AG04450 (cell line): ENCODE measurements around the gene FAM13A. TPM values are rescaled to one million over a fixed set of nuclear protein-coding genes. Genes with fewer than 3 reads are reported as not detected.

Experiments used
- CTCF ChIA-PET: fragments of 300-600, 350-600 bp; formaldehyde crosslinking; extraction: SDS; loops from one replicate; lab custom pipeline; 2022; ENCODE audit warnings: antibody characterized with exemption, inconsistent platforms; lab: Charles Lee
- POLR2A ChIA-PET: fragments of 350-600 bp; formaldehyde crosslinking; extraction: SDS; loops from one replicate; lab custom pipeline; 2021; ENCODE audit warnings: antibody characterized with exemption, inconsistent platforms; lab: Yijun Ruan, JAX
- DNase-seq: peaks from one replicate; pipeline ENCODE4 v3.0.0-alpha.2; 2011; ENCODE audit warnings: low read depth, low spot score
- H3K27ac ChIP-seq: one replicate; pipeline ENCODE4 v1.5.1; 2012; ENCODE audit warnings: low read depth, low read length, control low read depth
- H3K27me3 ChIP-seq: one replicate; pipeline ENCODE4 v1.6.0; 2012; ENCODE audit warnings: low read length; ENCODE audit not compliant: control insufficient read depth, insufficient read depth
- H3K4me3 ChIP-seq: 2 replicates; pipeline ENCODE4 v1.5.1; 2011; ENCODE audit warnings: mild to moderate bottlenecking, low read depth, low read length, control low read depth
- H3K9me3 ChIP-seq: 2 replicates; pipeline ENCODE4 v1.5.1; 2012; ENCODE audit warnings: low read length; ENCODE audit not compliant: control insufficient read depth, insufficient read depth
- polyA plus RNA-seq: library from polyadenylated mRNA; depleted of rRNA; stranded (reverse); fragments of >200 nt; gene quantifications from 2 replicates; pipeline ENCODE4 v1.2.3, GENCODE V29; 2011
- TF ChIP-seq, protein P1 (sequence below): IDR thresholded peaks from 2 replicates; pipeline ENCODE4 v1.5.1; 2011; ENCODE audit warnings: low read depth, low read length, control low read depth, inconsistent platforms

FAM13A gene
- polyA plus RNA-seq, 1 experiment: 27.6 TPM

DNA sequence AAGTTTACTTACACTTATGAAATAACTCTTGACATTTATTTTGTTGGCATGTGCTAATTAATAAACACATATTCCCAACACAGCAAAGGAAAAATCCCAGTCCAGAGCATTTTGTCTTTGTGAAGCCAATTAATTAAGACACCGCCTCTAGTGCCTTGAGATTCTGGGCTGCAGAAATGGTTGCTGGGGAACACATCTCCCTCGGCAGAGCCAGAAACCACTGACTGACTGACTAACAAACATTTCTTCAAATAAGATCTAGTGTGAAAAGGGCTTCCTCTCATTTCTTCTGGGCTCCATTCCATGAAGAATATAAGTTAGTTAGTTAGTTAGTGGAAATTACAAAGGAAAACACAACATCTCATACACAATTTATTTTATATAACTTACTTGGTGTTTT is 331.0 kb downstream of the FAM13A start:
- TF ChIP-seq, protein P1, sequence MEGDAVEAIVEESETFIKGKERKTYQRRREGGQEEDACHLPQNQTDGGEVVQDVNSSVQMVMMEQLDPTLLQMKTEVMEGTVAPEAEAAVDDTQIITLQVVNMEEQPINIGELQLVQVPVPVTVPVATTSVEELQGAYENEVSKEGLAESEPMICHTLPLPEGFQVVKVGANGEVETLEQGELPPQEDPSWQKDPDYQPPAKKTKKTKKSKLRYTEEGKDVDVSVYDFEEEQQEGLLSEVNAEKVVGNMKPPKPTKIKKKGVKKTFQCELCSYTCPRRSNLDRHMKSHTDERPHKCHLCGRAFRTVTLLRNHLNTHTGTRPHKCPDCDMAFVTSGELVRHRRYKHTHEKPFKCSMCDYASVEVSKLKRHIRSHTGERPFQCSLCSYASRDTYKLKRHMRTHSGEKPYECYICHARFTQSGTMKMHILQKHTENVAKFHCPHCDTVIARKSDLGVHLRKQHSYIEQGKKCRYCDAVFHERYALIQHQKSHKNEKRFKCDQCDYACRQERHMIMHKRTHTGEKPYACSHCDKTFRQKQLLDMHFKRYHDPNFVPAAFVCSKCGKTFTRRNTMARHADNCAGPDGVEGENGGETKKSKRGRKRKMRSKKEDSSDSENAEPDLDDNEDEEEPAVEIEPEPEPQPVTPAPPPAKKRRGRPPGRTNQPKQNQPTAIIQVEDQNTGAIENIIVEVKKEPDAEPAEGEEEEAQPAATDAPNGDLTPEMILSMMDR: no peak
- Histone ChIP-seq H3K4me3 (no peak overlapping the region), H3K27me3 (no peaks in the 10 kb centered on the region), H3K27ac (no peak overlapping the region), H3K9me3 (no peaks in the 10 kb centered on the region)
- POLR2A ChIA-PET: no interaction called here
- DNase-seq: no peak
- CTCF ChIA-PET: interaction anchor here (1.0 to 2.0 kb wide), 2 partner anchors 19 to 23 kb away, joined by 4 to 9 read pairs; no protein-coding TSS in a partner anchor

DNA sequence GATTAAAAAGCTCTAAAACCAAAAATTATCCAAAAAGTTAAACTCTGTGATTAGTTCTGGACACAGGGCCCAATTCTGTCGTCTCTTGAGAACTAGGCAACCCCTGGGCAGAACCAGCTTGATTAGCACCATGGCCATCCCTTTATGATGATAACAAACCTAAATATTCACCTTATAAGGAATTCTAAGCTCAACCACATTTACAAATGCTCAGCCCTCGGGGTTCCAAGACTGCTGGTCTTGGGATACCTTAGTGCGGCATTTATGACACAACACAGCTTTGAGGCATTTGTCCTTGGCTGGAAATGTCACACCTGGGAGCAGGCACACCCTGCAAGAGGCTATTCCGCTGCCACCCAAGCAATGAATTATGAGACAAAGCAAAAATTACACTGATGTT is 331.8 kb downstream of the FAM13A start:
- H3K27me3 ChIP-seq: no peaks in the 10 kb centered on the region
- CTCF ChIA-PET: interaction anchor here (0.7 to 2.0 kb wide), 2 partner anchors 19 to 299 kb away, joined by 3 to 9 read pairs; no protein-coding TSS in a partner anchor

DNA sequence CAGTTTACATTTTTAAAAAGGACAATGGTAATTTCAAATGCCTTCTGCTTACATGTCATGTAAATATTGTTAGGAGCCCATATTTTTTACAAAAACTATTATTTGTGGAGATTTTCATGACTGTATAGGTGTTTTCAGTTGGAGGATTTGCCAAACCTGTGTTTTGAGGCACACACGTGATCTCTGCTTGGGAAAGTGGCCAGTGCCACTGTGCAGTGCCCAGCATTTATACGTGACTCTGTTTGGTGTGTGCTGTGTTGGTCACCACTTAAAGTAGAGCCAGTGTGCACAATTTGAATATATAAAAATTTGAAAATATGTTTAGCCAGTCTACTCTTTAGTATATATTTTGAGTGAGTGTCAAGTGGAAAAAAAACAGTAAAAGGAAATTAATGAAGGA is 332.6 kb downstream of the FAM13A start:
- H3K27me3 ChIP-seq: no peaks in the 10 kb centered on the region
- no peak for DNase-seq
- H3K9me3 ChIP-seq: no peaks in the 10 kb centered on the region
- no peak overlapping the region for H3K4me3 ChIP-seq
- CTCF ChIA-PET: no interaction called here
- TF ChIP-seq, protein P1: no peak
- POLR2A ChIA-PET: no interaction called here
- H3K27ac ChIP-seq: no peak overlapping the region

More for the DNA sequence above, 331.8 kb downstream of the FAM13A start:
- TF ChIP-seq, protein P1: no peak
- no peaks in the 10 kb centered on the region for H3K9me3 ChIP-seq
- no peak overlapping the region for H3K27ac ChIP-seq
- POLR2A ChIA-PET: no interaction called here
- no peak for DNase-seq
- H3K4me3 ChIP-seq: no peak overlapping the region

DNA sequence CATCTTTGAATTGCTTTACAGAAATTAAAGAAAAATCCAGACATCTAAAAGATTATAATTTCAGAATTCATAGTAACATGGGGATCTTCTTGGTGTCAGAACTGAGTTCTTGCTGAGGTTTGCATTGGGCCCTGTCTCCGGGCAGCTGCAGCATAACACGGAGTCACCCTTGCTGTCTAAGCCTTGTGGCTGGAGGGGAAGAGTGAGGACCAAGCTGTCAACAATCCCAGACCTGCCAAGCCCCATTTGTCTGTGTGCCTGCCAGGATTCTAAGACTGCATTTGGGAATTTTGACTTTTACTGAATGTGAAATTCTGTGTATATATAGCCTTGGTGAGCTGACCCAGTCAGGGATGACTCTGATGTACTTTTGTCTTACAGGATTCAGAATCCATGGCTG is 334.2 kb downstream of the FAM13A start:
- Histone ChIP-seq H3K9me3 (peaks cover 3% of the 10 kb centered on the region; the same call in 1 of the 2 replicates), H3K4me3 (no peak overlapping the region), H3K27me3 (no peaks in the 10 kb centered on the region), H3K27ac (no peak overlapping the region)
- DNase-seq: no peak
- ChIA-PET POLR2A (no interaction called here), CTCF (interaction anchor here (1.0 kb wide), 1 partner anchor 183 kb away, joined by 3 read pairs; no protein-coding TSS in a partner anchor)
- TF ChIP-seq, protein P1: no peak

DNA sequence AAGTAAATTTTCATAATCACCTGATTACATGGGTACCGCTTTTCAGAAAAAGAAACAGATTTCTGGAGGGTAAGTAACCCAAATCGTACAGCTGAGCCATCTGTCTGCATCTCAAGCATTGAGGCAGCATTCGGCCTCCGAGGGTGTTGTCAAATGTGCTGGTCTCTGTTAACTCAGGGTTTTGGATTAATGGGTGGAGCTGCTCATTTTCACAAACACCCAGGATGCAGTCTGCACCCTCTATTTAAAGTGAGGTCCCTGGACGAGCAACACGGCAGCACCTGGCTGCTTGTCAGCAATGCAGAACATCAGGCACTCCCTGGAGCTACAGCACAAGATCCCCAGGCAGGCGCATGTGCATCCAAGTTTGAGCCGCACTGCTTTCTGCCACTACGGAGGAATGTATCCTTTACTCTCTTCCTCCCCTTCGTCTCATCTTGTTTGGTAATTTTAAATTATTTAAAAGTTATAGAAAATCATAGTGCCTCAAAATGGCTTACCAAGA is 334.7 kb downstream of the FAM13A start:
- no peak for DNase-seq
- Histone ChIP-seq H3K27ac (no peak overlapping the region), H3K27me3 (no peaks in the 10 kb centered on the region), H3K9me3 (peaks cover 5% of the 10 kb centered on the region; the same call in 1 of the 2 replicates), H3K4me3 (no peak overlapping the region)
- TF ChIP-seq, protein P1: no peak
- ChIA-PET POLR2A (no interaction called here), CTCF (no interaction called here)
